Neural cell (in vitro differentiated cells): Measurements from ENCODE around the gene URGCP. TPM values are rescaled to one million over a fixed set of nuclear protein-coding genes. Genes with fewer than 3 reads are reported as not detected.

Experiments used
- H2AFZ ChIP-seq: fragments of 200-600, 300-800 bp; sonication (generic), shearing (Covaris generic); 2 replicates; pipeline ENCODE4 v1.6.0; 2014; ENCODE audit warnings: low read depth, mild to moderate bottlenecking, antibody characterized with exemption, low read length, moderate library complexity
- H3F3A ChIP-seq: fragments of 200-600 bp; shearing (Covaris generic); 2 replicates; pipeline ENCODE4 v1.6.1; 2016; ENCODE audit warnings: mild to moderate bottlenecking, moderate library complexity, mixed read lengths, antibody characterized with exemption, low read length; ENCODE audit not compliant: insufficient read depth, poor library complexity, severe bottlenecking
- H3K27ac ChIP-seq: fragments of 200-600, 300-800 bp; sonication (generic), shearing (Covaris generic); 2 replicates; pipeline ENCODE4 v1.5.1; 2014; ENCODE audit warnings: mild to moderate bottlenecking, low read length, moderate library complexity
- H3K27me3 ChIP-seq: fragments of 300-800, 200-600 bp; sonication (generic), shearing (Covaris generic); 2 replicates; pipeline ENCODE4 v1.6.0; 2014; ENCODE audit warnings: mild to moderate bottlenecking, low read depth, low read length, moderate library complexity; ENCODE audit not compliant: insufficient read depth
- H3K36me3 ChIP-seq: fragments of 300-800, 200-600 bp; sonication (generic), shearing (Covaris generic); 2 replicates; pipeline ENCODE4 v1.5.1; 2014; ENCODE audit warnings: mild to moderate bottlenecking, antibody characterized with exemption, low read length, moderate library complexity; ENCODE audit not compliant: insufficient read depth
- H3K4me2 ChIP-seq: fragments of 300-800, 200-600 bp; sonication (generic), shearing (Covaris generic); 2 replicates; pipeline ENCODE4 v1.6.0; 2014; ENCODE audit warnings: mild to moderate bottlenecking, low read length
- H3K4me3 ChIP-seq: fragments of 300-800, 200-600 bp; sonication (generic), shearing (Covaris generic); 2 replicates; pipeline ENCODE4 v1.5.1; 2014; ENCODE audit warnings: mild to moderate bottlenecking, low read length, moderate library complexity
- H3K79me2 ChIP-seq: fragments of 200-600 bp; shearing (Covaris generic); replicated peaks from 2 replicates; pipeline ENCODE4 v1.6.0; 2014; ENCODE audit warnings: mild to moderate bottlenecking, low read length, moderate library complexity; ENCODE audit not compliant: insufficient read depth
- H3K9ac ChIP-seq: fragments of 300-800, 200-600 bp; sonication (generic), shearing (Covaris generic); 2 replicates; pipeline ENCODE4 v1.6.1; 2016; ENCODE audit warnings: mild to moderate bottlenecking, low read length, mixed read lengths
- H3K9me2 ChIP-seq: fragments of 200-600 bp; shearing (Covaris generic); 2 replicates; pipeline ENCODE4 v1.6.1; 2016; ENCODE audit warnings: mild to moderate bottlenecking, low read length, mixed read lengths; ENCODE audit not compliant: insufficient read depth
- H3K9me3 ChIP-seq: fragments of 200-600, 300-800 bp; sonication (generic), shearing (Covaris generic); 2 replicates; pipeline ENCODE4 v1.6.1; 2016; ENCODE audit warnings: mild to moderate bottlenecking, mixed run types, low read length, moderate library complexity, mixed read lengths
- H4K20me1 ChIP-seq: fragments of 200-600 bp; shearing (Covaris generic); 2 replicates; pipeline ENCODE4 v1.6.1; 2016; ENCODE audit warnings: mild to moderate bottlenecking, mixed run types; ENCODE audit not compliant: insufficient read depth
- CTCF ChIP-seq: fragments of 450-650 bp; IDR thresholded peaks from 2 replicates; pipeline ENCODE4 v1.5.1; 2014; ENCODE audit warnings: antibody characterized with exemption, mild to moderate bottlenecking, moderate library complexity; ENCODE audit not compliant: poor library complexity, severe bottlenecking
- EP300 ChIP-seq: fragments of 450-650 bp; conservative IDR thresholded peaks from 2 replicates; pipeline ENCODE4 v1.6.1; 2014; ENCODE audit warnings: antibody characterized with exemption, mild to moderate bottlenecking, moderate library complexity; ENCODE audit not compliant: poor library complexity, severe bottlenecking
- EZH2 ChIP-seq: fragments of 200-600, 300-800 bp; shearing (Covaris generic), sonication (generic); IDR thresholded peaks from 2 replicates; pipeline ENCODE4 v1.6.1; 2014; ENCODE audit warnings: antibody characterized with exemption, low read length, borderline replicate concordance, mild to moderate bottlenecking; ENCODE audit not compliant: insufficient read depth, poor library complexity, severe bottlenecking
- MXI1 ChIP-seq: fragments of 450-650 bp; conservative IDR thresholded peaks from 2 replicates; pipeline ENCODE4 v1.6.1; 2014; ENCODE audit warnings: antibody characterized with exemption, mild to moderate bottlenecking; ENCODE audit not compliant: poor library complexity, severe bottlenecking
- POLR2AphosphoS5 ChIP-seq: IDR thresholded peaks from 2 replicates; pipeline ENCODE4 v1.6.1; 2012
- RAD21 ChIP-seq: fragments of 450-650 bp; conservative IDR thresholded peaks from 2 replicates; pipeline ENCODE4 v1.6.1; 2014; ENCODE audit warnings: antibody characterized with exemption, mild to moderate bottlenecking, moderate library complexity
- SMC3 ChIP-seq: fragments of 450-650 bp; conservative IDR thresholded peaks from 2 replicates; pipeline ENCODE4 v1.6.1; 2014; ENCODE audit warnings: antibody characterized with exemption, mild to moderate bottlenecking, moderate library complexity; ENCODE audit not compliant: poor library complexity
- TAF1 ChIP-seq: IDR thresholded peaks from 2 replicates; pipeline ENCODE4 v1.6.1; 2012; ENCODE audit warnings: low read depth
- polyA plus RNA-seq: library from polyadenylated mRNA; depleted of rRNA; stranded (reverse); fragments of >200 nt; gene quantifications from 2 replicates; pipeline ENCODE4 v1.2.3, GENCODE V29; 2014
- TF ChIP-seq, protein P1 (sequence below): IDR thresholded peaks from 2 replicates; pipeline ENCODE4 v1.6.1; 2012; ENCODE audit warnings: borderline replicate concordance

Gene URGCP
- polyA plus RNA-seq, 1 donor from 2014 or later, result 43.0 TPM

- no peaks in the 10 kb centered on the region for H3K79me2 ChIP-seq
- H3K27ac ChIP-seq, result no peak overlapping the region
- H3F3A ChIP-seq, result no peaks in the 10 kb centered on the region
- H3K9me3 ChIP-seq, result no peaks in the 10 kb centered on the region
- H3K4me3 ChIP-seq, result no peak overlapping the region
- no peaks in the 10 kb centered on the region for H3K9me2 ChIP-seq
- H3K36me3 ChIP-seq, result no peaks in the 10 kb centered on the region
- no peaks in the 10 kb centered on the region for H4K20me1 ChIP-seq
- no peak overlapping the region for H3K4me2 ChIP-seq
- no peaks in the 10 kb centered on the region for H3K27me3 ChIP-seq
- H3K9ac ChIP-seq, result no peak overlapping the region
- TF ChIP-seq CTCF, result no peak
- no peak for TF ChIP-seq EZH2
- no peak for TF ChIP-seq SMC3
- no peak for TF ChIP-seq EP300
- no peak for TF ChIP-seq POLR2AphosphoS5
- TF ChIP-seq TAF1, result no peak
- TF ChIP-seq, protein P1, sequence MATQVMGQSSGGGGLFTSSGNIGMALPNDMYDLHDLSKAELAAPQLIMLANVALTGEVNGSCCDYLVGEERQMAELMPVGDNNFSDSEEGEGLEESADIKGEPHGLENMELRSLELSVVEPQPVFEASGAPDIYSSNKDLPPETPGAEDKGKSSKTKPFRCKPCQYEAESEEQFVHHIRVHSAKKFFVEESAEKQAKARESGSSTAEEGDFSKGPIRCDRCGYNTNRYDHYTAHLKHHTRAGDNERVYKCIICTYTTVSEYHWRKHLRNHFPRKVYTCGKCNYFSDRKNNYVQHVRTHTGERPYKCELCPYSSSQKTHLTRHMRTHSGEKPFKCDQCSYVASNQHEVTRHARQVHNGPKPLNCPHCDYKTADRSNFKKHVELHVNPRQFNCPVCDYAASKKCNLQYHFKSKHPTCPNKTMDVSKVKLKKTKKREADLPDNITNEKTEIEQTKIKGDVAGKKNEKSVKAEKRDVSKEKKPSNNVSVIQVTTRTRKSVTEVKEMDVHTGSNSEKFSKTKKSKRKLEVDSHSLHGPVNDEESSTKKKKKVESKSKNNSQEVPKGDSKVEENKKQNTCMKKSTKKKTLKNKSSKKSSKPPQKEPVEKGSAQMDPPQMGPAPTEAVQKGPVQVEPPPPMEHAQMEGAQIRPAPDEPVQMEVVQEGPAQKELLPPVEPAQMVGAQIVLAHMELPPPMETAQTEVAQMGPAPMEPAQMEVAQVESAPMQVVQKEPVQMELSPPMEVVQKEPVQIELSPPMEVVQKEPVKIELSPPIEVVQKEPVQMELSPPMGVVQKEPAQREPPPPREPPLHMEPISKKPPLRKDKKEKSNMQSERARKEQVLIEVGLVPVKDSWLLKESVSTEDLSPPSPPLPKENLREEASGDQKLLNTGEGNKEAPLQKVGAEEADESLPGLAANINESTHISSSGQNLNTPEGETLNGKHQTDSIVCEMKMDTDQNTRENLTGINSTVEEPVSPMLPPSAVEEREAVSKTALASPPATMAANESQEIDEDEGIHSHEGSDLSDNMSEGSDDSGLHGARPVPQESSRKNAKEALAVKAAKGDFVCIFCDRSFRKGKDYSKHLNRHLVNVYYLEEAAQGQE, result no peak
- no peak for TF ChIP-seq MXI1
- H2AFZ ChIP-seq, result no peak overlapping the region
These were observed 68.2 kb downstream of the URGCP start for GRCh38 chr7:43838201-43838658.

- H3K4me2 ChIP-seq, result no peak overlapping the region
These were observed 71.7 kb downstream of the URGCP start for GRCh38 chr7:43834463-43835251.

More at GRCh38 chr7:43834463-43835251, 71.7 kb downstream of the URGCP start:
- no peaks in the 10 kb centered on the region for H3K9me3 ChIP-seq
- H3K79me2 ChIP-seq, result no peaks in the 10 kb centered on the region
- TF ChIP-seq EP300 (no peak), MXI1 (no peak), POLR2AphosphoS5 (no peak), TAF1 (no peak), EZH2 (no peak), SMC3 (no peak), RAD21 (no peak), CTCF (no peak)
- TF ChIP-seq, protein P1, result no peak
- no peak overlapping the region for H3K27ac ChIP-seq
- no peaks in the 10 kb centered on the region for H3F3A ChIP-seq
- H3K9me2 ChIP-seq, result no peaks in the 10 kb centered on the region
- no peaks in the 10 kb centered on the region for H4K20me1 ChIP-seq
- H2AFZ ChIP-seq, result no peak overlapping the region
- H3K36me3 ChIP-seq, result no peaks in the 10 kb centered on the region
- H3K27me3 ChIP-seq, result no peaks in the 10 kb centered on the region
- no peak overlapping the region for H3K4me3 ChIP-seq
- no peak overlapping the region for H3K9ac ChIP-seq
